HL-60 (cell line): ENCODE data around the gene ARHGEF16.

ENCODE experiments used
- GABPA ChIP-seq: IDR thresholded peaks from 2 replicates; pipeline ENCODE4 v1.6.1; 2012; ENCODE audit warnings: low read depth
- POLR2AphosphoS5 ChIP-seq: IDR thresholded peaks from 2 replicates; pipeline ENCODE4 v1.6.1; 2012; ENCODE audit warnings: low read depth
- REST ChIP-seq: IDR thresholded peaks from 2 replicates; pipeline ENCODE4 v1.6.1; 2012; ENCODE audit warnings: low read depth; ENCODE audit not compliant: insufficient replicate concordance
- SPI1 ChIP-seq: IDR thresholded peaks from 2 replicates; pipeline ENCODE4 v1.6.1; 2012; ENCODE audit warnings: low read depth, mild to moderate bottlenecking, borderline replicate concordance
- TF ChIP-seq, protein P1 (sequence below): IDR thresholded peaks from one replicate; pipeline ENCODE4 v1.5.1; 2011; ENCODE audit warnings: low read length, control low read depth, inconsistent platforms; ENCODE audit not compliant: insufficient read depth

DNA sequence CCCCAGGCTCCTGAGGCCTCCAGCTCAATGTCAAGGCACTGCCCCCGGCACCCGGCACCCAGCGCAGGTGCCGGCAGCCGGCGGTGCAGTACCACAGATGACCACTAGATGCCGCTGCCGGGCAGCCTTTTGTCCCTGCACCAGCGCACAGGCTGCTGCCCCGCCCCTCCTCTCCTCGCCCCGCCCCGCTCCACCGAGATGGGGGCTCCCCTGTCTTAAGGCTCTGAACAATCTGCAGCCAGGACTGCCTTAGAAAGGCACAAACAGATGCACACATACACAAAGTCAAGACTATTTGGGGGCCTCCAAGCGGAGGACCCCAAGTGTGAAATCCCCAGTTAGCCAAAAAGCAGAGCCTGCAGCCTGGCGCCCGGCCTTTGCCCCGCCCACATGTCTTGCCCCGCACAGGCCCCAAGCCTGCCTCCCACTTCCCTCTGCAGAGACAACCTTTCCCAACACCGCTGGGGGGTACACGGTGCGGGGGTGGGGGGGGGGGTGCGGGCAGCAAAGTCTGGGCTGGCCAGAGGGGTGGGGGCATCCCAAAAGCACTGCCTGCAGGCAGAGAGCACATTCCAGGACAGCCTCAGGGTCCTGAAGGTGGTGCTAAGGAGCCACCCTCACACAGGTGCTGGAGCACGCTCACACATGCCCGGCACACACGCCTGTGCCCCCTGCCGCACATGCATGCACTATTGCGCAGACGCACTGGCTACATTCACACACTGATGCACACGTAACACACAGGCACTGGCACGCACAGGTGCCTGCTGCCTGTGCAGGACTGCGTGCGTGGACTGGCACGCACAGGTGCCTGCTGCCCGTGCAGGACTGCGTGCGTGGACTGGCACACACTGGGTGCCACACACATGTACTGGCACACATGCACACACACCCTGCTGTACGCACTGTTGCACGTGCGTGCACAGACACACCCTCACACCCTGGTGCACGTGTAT is 37.1 kb downstream of the ARHGEF16 start:
- TF ChIP-seq POLR2AphosphoS5 (no peak), REST (no peak), GABPA (no peak), SPI1 (no peak)
- TF ChIP-seq, protein P1, sequence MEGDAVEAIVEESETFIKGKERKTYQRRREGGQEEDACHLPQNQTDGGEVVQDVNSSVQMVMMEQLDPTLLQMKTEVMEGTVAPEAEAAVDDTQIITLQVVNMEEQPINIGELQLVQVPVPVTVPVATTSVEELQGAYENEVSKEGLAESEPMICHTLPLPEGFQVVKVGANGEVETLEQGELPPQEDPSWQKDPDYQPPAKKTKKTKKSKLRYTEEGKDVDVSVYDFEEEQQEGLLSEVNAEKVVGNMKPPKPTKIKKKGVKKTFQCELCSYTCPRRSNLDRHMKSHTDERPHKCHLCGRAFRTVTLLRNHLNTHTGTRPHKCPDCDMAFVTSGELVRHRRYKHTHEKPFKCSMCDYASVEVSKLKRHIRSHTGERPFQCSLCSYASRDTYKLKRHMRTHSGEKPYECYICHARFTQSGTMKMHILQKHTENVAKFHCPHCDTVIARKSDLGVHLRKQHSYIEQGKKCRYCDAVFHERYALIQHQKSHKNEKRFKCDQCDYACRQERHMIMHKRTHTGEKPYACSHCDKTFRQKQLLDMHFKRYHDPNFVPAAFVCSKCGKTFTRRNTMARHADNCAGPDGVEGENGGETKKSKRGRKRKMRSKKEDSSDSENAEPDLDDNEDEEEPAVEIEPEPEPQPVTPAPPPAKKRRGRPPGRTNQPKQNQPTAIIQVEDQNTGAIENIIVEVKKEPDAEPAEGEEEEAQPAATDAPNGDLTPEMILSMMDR, result peak; percentile 90
